ENCODE data around the gene CCRL2. TPM values are rescaled to one million over a fixed set of nuclear protein-coding genes. Genes with fewer than 3 reads are reported as not detected.
A peak's percentile ranks its signal among the peaks of the same experiment; 100 is the strongest.

Gene CCRL2
- total and polyA plus RNA-seq, 9 of the 15 experiments (the other 6 are each of a cell fraction or from before 2014, with no cell fraction given) = 3.4 to 5.7 (median 4.0) TPM

- no peak for TF ChIP-seq ILK (tag; IDR thresholded peaks at IDR 0.05; ENCODE audit: borderline replicate concordance, low read depth)
- TF ChIP-seq ZNF408 (CRISPR knock-in tag; IDR thresholded peaks at IDR 0.05; ENCODE audit: low read depth) = no peak
- no peak for TF ChIP-seq E2F4 (CRISPR knock-in tag; IDR thresholded peaks at IDR 0.05; ENCODE audit: low read depth)
- peak; percentile 56; the same call in 1 of the 2 replicates for TF ChIP-seq SMARCA4 (IDR thresholded peaks at IDR 0.05)
- TF ChIP-seq SETDB1 (IDR thresholded peaks at IDR 0.05; ENCODE audit: low read length) = no peak
- TF ChIP-seq SLC30A9 (CRISPR knock-in tag; IDR thresholded peaks at IDR 0.05) = no peak
- TF ChIP-seq, protein P1, sequence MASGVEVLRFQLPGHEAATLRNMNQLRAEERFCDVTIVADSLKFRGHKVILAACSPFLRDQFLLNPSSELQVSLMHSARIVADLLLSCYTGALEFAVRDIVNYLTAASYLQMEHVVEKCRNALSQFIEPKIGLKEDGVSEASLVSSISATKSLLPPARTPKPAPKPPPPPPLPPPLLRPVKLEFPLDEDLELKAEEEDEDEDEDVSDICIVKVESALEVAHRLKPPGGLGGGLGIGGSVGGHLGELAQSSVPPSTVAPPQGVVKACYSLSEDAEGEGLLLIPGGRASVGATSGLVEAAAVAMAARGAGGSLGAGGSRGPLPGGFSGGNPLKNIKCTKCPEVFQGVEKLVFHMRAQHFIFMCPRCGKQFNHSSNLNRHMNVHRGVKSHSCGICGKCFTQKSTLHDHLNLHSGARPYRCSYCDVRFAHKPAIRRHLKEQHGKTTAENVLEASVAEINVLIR (CRISPR knock-in tag; IDR thresholded peaks at IDR 0.05) = no peak
- TF ChIP-seq CREB1 (IDR thresholded peaks at IDR 0.05) = no peak
- TF ChIP-seq CREB1 (CRISPR knock-in tag; IDR thresholded peaks at IDR 0.05) = peak; percentile 45; the same call in 1 of the 2 replicates
- TF ChIP-seq, protein P2, sequence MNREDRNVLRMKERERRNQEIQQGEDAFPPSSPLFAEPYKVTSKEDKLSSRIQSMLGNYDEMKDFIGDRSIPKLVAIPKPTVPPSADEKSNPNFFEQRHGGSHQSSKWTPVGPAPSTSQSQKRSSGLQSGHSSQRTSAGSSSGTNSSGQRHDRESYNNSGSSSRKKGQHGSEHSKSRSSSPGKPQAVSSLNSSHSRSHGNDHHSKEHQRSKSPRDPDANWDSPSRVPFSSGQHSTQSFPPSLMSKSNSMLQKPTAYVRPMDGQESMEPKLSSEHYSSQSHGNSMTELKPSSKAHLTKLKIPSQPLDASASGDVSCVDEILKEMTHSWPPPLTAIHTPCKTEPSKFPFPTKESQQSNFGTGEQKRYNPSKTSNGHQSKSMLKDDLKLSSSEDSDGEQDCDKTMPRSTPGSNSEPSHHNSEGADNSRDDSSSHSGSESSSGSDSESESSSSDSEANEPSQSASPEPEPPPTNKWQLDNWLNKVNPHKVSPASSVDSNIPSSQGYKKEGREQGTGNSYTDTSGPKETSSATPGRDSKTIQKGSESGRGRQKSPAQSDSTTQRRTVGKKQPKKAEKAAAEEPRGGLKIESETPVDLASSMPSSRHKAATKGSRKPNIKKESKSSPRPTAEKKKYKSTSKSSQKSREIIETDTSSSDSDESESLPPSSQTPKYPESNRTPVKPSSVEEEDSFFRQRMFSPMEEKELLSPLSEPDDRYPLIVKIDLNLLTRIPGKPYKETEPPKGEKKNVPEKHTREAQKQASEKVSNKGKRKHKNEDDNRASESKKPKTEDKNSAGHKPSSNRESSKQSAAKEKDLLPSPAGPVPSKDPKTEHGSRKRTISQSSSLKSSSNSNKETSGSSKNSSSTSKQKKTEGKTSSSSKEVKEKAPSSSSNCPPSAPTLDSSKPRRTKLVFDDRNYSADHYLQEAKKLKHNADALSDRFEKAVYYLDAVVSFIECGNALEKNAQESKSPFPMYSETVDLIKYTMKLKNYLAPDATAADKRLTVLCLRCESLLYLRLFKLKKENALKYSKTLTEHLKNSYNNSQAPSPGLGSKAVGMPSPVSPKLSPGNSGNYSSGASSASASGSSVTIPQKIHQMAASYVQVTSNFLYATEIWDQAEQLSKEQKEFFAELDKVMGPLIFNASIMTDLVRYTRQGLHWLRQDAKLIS (CRISPR knock-in tag; IDR thresholded peaks at IDR 0.05) = 0 out of 2 replicates have a peak, but pooled peaks have one; percentile 26
- TF ChIP-seq, protein P3, sequence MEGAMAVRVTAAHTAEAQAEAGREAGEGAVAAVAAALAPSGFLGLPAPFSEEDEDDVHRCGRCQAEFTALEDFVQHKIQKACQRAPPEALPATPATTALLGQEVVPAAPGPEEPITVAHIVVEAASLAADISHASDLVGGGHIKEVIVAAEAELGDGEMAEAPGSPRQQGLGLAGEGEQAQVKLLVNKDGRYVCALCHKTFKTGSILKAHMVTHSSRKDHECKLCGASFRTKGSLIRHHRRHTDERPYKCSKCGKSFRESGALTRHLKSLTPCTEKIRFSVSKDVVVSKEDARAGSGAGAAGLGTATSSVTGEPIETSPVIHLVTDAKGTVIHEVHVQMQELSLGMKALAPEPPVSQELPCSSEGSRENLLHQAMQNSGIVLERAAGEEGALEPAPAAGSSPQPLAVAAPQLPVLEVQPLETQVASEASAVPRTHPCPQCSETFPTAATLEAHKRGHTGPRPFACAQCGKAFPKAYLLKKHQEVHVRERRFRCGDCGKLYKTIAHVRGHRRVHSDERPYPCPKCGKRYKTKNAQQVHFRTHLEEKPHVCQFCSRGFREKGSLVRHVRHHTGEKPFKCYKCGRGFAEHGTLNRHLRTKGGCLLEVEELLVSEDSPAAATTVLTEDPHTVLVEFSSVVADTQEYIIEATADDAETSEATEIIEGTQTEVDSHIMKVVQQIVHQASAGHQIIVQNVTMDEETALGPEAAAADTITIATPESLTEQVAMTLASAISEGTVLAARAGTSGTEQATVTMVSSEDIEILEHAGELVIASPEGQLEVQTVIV (CRISPR knock-in tag; IDR thresholded peaks at IDR 0.05; ENCODE audit: borderline replicate concordance) = no peak
- peak; percentile 21; the same call in 1 of the 2 replicates for TF ChIP-seq EP300 (IDR thresholded peaks at IDR 0.05; ENCODE audit: low read length)
- no peak for TF ChIP-seq ZNF121 (CRISPR knock-in tag; conservative IDR thresholded peaks at IDR 0.05)
- TF ChIP-seq NR0B1 (IDR thresholded peaks at IDR 0.05; ENCODE audit: partially characterized antibody) = no peak
- TF ChIP-seq ETS2 (tag; IDR thresholded peaks at IDR 0.05; ENCODE audit: borderline replicate concordance, poor library complexity, severe bottlenecking) = no peak
- TF ChIP-seq MED1 (CRISPR knock-in tag; IDR thresholded peaks at IDR 0.05; ENCODE audit: borderline replicate concordance) = no peak
- TF ChIP-seq HIVEP1 (CRISPR knock-in tag; IDR thresholded peaks at IDR 0.05) = no peak
- no peak for TF ChIP-seq HCFC1 (IDR thresholded peaks at IDR 0.05; ENCODE audit: low read depth, low read length)
- TF ChIP-seq MTA2 (IDR thresholded peaks at IDR 0.05; ENCODE audit: low read depth) = no peak
Measured at GRCh38 chr3:46386205-46386604, 20.9 kb upstream of the CCRL2 start (continued).
